Small intestine (tissue), 7 donors: ENCODE results near the gene WDR18. TPM values are rescaled to one million over a fixed set of nuclear protein-coding genes. Genes with fewer than 3 reads are reported as not detected.

Experiments
- DNase-seq, 2 donors: peaks; one replicate each; pipeline versions ENCODE4 v3.0.0 to v3.0.0-alpha.2; 2013
- FAIRE-seq: peaks from 2 replicates; lab custom pipeline; 2012; peaks lifted over from hg19 to GRCh38; lab: Jason Lieb, UNC
- H3K27ac ChIP-seq, 3 donors: one replicate each; pipeline ENCODE4 v1.5.1; 2013; ENCODE audit warnings: low read length in 2 of 3, mild to moderate bottlenecking in 2 of 3, control low read depth in 1 of 3, inconsistent platforms in 1 of 3, low read depth in 1 of 3, moderate library complexity in 1 of 3
- H3K27me3 ChIP-seq, 3 donors: one replicate each; pipeline ENCODE4 v1.6.1; 2013; ENCODE audit warnings: low read length in 3 of 3, inconsistent platforms in 1 of 3; ENCODE audit not compliant: control insufficient read depth in 3 of 3, insufficient read depth in 3 of 3
- H3K36me3 ChIP-seq, 3 donors: one replicate each; pipeline ENCODE4 v1.6.1; 2013; ENCODE audit warnings: low read length in 3 of 3, inconsistent platforms in 1 of 3, low read depth in 1 of 3, mild to moderate bottlenecking in 1 of 3, moderate library complexity in 1 of 3; ENCODE audit not compliant: control insufficient read depth in 3 of 3, insufficient read depth in 2 of 3
- H3K4me1 ChIP-seq, 3 donors: one replicate each; pipeline ENCODE4 v1.6.1; 2013; ENCODE audit warnings: low read length in 2 of 3, inconsistent platforms in 1 of 3, low read depth in 1 of 3, mild to moderate bottlenecking in 1 of 3, moderate library complexity in 1 of 3; ENCODE audit not compliant: control insufficient read depth in 3 of 3, insufficient read depth in 2 of 3
- H3K4me3 ChIP-seq, 3 donors: one replicate each; pipeline ENCODE4 v1.5.1; 2013; ENCODE audit warnings: low read length in 3 of 3, control low read depth in 1 of 3, inconsistent platforms in 1 of 3, low read depth in 1 of 3, mild to moderate bottlenecking in 1 of 3, moderate library complexity in 1 of 3
- H3K9me3 ChIP-seq, 2 donors: one replicate each; pipeline ENCODE4 v1.6.1; 2013; ENCODE audit warnings: low read depth in 1 of 2, low read length in 1 of 2; ENCODE audit not compliant: control insufficient read depth in 2 of 2, insufficient read depth in 1 of 2
- WGBS, 3 donors: extraction: QIAGEN DNeasy Blood & Tissue Kit; methylation state at CpG; one replicate each; pipeline ENCODE4 v1.1.7; 2013; 5-methylcytosine and 5-hydroxymethylcytosine counted together
- polyA plus RNA-seq, 4 donors: library from polyadenylated mRNA; stranded (reverse) in 3 of 4; unstranded in 1 of 4; fragments of 200-250 nt in 3 of 4; fragments of 120-200 nt in 1 of 4; gene quantifications; one replicate each; pipeline versions ENCODE4 v1.2.1 to v1.2.3, GENCODE V29; 2013
- donor health status: healthy with polysubstance abuse.
- donor health status: control.
- donor health status: control.
- donor health status: Bipolar disorder and iron deficiency.
- donor health status: healthy.

Gene WDR18
- polyA plus RNA-seq, 4 donors: 33.4 to 70.8 (median 57.5) TPM

- Histone ChIP-seq H3K4me1 (peaks cover 0 to 6% (median 0%) of the 10 kb centered on the region in 3 donors), H3K4me3 (no peak overlapping the region), H3K9me3 (peaks cover 2 to 13% of the 10 kb centered on the region in 2 donors), H3K27ac (no peak overlapping the region), H3K27me3 (no peaks in the 10 kb centered on the region), H3K36me3 (peaks cover 3 to 71% (median 6%) of the 10 kb centered on the region in 3 donors)
- FAIRE-seq (no peak), DNase-seq (peak in 1 of 2 donors; percentile 27)
- 80 to 85% (median 84%) methylated on average over 31 to 37 of the region's 37 CpGs for WGBS, 3 donors
Observed at GRCh38 chr19:974564-975257, 9.4 kb upstream of the WDR18 start.

GRCh38 chr19:976476-976875, 7.7 kb upstream of the WDR18 start:
- FAIRE-seq (no peak), DNase-seq (peak in 1 of 2 donors; percentile 33)
- Histone ChIP-seq H3K4me3 (no peak overlapping the region), H3K27me3 (no peaks in the 10 kb centered on the region), H3K27ac (no peak overlapping the region), H3K36me3 (peaks cover 0 to 53% (median 3%) of the 10 kb centered on the region in 3 donors), H3K9me3 (no peaks in the 10 kb centered on the region), H3K4me1 (peaks cover 0 to 13% (median 0%) of the 10 kb centered on the region in 3 donors)
- 67 to 82% (median 71%) methylated on average over 10 of the region's 10 CpGs for WGBS, 3 donors

DNA sequence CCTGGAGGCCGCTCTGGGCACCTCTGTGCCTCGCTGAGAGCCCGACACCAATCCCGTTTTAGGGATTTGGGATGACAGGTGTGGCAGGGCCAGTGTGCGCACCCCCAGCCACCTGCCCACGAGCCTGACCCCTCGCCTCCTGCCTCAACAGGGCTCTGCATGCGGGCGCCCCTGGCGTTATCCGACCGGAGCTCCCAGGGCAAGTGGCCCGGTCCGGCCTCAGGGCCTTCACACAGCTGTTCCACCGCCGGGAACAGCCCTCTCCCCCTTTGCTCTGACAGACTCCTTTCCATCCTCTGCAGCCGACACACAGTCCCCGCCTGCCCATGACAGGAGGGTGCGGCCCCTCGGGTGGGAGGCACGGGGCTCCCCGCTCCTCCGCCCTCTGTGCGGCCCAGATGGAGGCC, 7.1 kb upstream of the WDR18 start:
- H3K27me3 ChIP-seq: no peaks in the 10 kb centered on the region
- H3K36me3 ChIP-seq: peaks cover 0 to 47% (median 0%) of the 10 kb centered on the region in 3 donors
- H3K9me3 ChIP-seq: no peaks in the 10 kb centered on the region
- 72 to 86% (median 79%) methylated on average over 24 of the region's 24 CpGs for WGBS, 3 donors
- FAIRE-seq (no peak), DNase-seq (no peak)
- H3K4me3 ChIP-seq: no peak overlapping the region
- peaks cover 0 to 13% (median 0%) of the 10 kb centered on the region in 3 donors for H3K4me1 ChIP-seq
- no peak overlapping the region for H3K27ac ChIP-seq

- DNase-seq: peak in 1 of 2 donors; percentile 33
- 66 to 75% (median 75%) methylated on average over 19 of the region's 19 CpGs for WGBS, 3 donors
Observed at GRCh38 chr19:979318-979741, 4.8 kb upstream of the WDR18 start.

DNA sequence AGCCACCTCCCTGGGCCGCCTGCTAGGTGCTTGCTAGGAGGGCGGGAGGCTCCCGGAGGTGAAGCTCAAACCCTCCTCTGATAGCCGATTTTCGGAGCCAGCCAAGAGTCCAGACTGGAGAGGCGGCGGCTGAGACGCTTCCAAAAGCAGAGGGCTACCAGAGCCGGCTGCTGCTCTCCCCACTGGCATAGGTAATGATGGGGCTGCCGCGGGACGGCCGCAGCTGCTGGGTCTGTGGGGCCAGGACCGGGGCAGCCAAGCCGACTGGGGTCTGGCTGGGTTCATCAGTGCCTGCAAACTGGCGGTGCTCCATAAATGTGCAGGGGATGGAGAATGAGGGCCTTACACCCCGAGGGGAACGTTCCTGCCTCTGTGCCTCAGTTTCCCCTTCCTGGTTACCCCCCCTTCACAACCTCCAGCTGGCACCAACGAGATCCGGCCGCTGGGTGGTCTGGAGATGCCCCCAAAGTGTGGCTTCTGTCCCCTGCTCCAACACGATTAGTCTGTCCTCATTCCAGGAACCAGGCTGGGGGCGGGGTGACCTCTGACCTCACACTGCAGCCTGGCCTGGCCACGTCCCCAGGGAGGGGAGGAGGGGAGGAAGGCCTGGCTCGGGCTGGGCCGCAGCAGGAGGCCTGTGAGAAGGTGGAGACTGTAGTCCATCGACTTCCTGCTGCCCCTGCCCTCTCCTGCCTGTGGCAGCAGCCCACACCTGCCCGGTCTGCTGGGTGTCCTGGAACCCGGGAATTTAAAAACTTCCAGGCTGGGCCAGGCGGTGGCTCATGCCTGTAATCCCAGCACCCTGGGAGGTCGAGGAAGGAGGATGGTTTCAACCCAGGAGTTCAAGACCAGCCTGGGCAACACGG, 3.8 kb upstream of the WDR18 start:
- DNase-seq: peak in 1 of 2 donors; percentile 29
- WGBS, 3 donors: 22 to 39% (median 35%) methylated on average over 29 to 32 of the region's 32 CpGs
- H3K27ac ChIP-seq: no peak overlapping the region

More at GRCh38 chr19:979318-979741, 4.8 kb upstream of the WDR18 start:
- Histone ChIP-seq H3K36me3 (peaks cover 0 to 25% (median 0%) of the 10 kb centered on the region in 3 donors), H3K27me3 (no peaks in the 10 kb centered on the region), H3K27ac (no peak overlapping the region), H3K9me3 (no peaks in the 10 kb centered on the region), H3K4me3 (no peak overlapping the region), H3K4me1 (peaks cover 0 to 23% (median 0%) of the 10 kb centered on the region in 3 donors)
- no peak for FAIRE-seq

GRCh38 chr19:982567-983170, 1.5 kb upstream of the WDR18 start:
- Histone ChIP-seq H3K4me1 (peaks cover 0 to 23% (median 0%) of the 10 kb centered on the region in 3 donors), H3K27me3 (no peaks in the 10 kb centered on the region), H3K36me3 (peaks cover 0 to 26% (median 4%) of the 10 kb centered on the region in 3 donors), H3K4me3 (peak overlapping the region in 2 of 3 donors; percentile 18 to 37), H3K9me3 (no peaks in the 10 kb centered on the region), H3K27ac (peak overlapping the region in 1 of 3 donors; percentile 12)
- no peak for FAIRE-seq
- WGBS, 3 donors: 1 to 2% (median 2%) methylated on average over 26 to 46 of the region's 46 CpGs
- DNase-seq: peak; percentile 66 to 91

More for the DNA sequence above, 3.8 kb upstream of the WDR18 start:
- no peak for FAIRE-seq
- no peaks in the 10 kb centered on the region for H3K27me3 ChIP-seq
- no peaks in the 10 kb centered on the region for H3K9me3 ChIP-seq
- H3K36me3 ChIP-seq: peaks cover 0 to 17% (median 0%) of the 10 kb centered on the region in 3 donors
- peaks cover 0 to 23% (median 0%) of the 10 kb centered on the region in 3 donors for H3K4me1 ChIP-seq
- H3K4me3 ChIP-seq: no peak overlapping the region

DNA sequence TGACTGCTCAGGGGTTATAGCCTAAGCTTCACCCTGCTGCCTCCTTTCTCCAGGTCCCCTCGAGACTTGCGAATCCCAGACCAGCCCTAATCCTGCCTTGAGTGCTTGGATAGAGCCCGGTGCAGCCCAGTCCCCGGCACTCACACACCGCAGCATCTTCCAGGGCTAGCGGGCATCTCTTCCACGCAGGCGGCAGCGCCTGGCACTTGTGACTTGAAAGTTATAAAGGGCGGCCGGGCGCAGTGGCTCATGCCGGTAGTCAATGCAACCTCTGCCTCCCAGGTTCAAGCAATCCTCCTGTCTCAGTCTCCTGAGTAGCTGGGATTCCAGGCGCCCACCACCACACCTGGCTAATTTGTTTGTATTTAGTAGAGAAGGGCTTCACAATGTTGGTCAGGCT, 1.9 kb downstream of the WDR18 start:
- Histone ChIP-seq H3K4me3 (no peak overlapping the region), H3K27ac (no peak overlapping the region), H3K36me3 (peaks cover 0 to 58% (median 4%) of the 10 kb centered on the region in 3 donors), H3K27me3 (no peaks in the 10 kb centered on the region), H3K4me1 (peaks cover 0 to 10% (median 0%) of the 10 kb centered on the region in 3 donors), H3K9me3 (no peaks in the 10 kb centered on the region)
- 90 to 96% (median 93%) methylated on average over 14 of the region's 14 CpGs for WGBS, 3 donors
- FAIRE-seq: no peak
- no peak for DNase-seq

GRCh38 chr19:988081-988480, 3.9 kb downstream of the WDR18 start:
- Histone ChIP-seq H3K27me3 (no peaks in the 10 kb centered on the region), H3K4me1 (peaks cover 0 to 7% (median 0%) of the 10 kb centered on the region in 3 donors), H3K27ac (no peak overlapping the region), H3K9me3 (no peaks in the 10 kb centered on the region), H3K36me3 (peaks cover 0 to 72% (median 4%) of the 10 kb centered on the region in 3 donors), H3K4me3 (no peak overlapping the region)
- WGBS, 3 donors: 76 to 84% (median 83%) methylated on average over 14 of the region's 14 CpGs
- DNase-seq (no peak), FAIRE-seq (no peak)
